GM18858 (cell line): Measurements from ENCODE around the gene PPP2R1B.

Experiments used
- ATAC-seq: cut with Tn5 transposase; IDR thresholded peaks from one replicate; pipeline ENCODE4 v1.9.1; 2021; ENCODE audit not compliant: unreplicated experiment

Gene PPP2R1B

DNA sequence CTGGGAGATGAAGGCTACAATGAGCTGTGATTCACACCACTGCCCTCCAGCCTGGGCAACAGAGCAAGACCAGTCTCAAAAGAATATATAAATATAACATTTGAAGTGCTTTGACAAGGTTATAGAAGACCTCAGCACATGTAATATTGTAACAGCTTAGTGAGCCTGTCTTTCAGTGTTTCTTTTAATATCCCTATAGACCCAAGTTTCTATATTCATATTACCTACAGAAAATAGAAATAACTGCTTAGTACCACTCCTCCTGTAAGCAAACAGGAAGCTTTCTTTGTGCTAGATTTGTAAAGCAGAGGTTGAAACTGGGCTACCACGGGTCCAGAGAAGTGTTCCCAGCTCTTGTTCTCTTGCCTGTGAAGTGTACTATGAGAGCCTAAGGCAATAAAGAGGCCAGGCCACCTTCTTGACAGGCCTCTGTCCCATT lies 68.2 kb downstream of the PPP2R1B start:
- peak; percentile 67 for ATAC-seq

DNA sequence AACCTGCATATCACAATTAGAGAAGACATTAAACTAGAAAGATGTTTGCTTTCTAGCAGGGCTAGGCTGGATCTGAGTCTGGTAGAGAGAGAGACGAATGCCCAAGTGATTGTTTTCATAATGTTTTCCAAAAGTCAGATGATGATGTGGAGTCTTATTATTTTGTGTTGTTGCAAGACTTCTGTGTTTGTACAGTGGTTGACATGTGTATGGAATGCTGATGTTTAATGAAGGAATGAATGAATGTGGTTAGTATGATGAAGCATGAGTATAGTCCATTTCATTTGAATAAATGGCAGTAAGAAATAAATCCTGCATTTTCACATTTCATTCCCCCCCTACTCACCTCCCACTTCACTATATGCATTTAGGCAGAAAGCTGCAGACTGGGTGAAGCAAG lies 69.6 kb downstream of the PPP2R1B start:
- no peak for ATAC-seq

DNA sequence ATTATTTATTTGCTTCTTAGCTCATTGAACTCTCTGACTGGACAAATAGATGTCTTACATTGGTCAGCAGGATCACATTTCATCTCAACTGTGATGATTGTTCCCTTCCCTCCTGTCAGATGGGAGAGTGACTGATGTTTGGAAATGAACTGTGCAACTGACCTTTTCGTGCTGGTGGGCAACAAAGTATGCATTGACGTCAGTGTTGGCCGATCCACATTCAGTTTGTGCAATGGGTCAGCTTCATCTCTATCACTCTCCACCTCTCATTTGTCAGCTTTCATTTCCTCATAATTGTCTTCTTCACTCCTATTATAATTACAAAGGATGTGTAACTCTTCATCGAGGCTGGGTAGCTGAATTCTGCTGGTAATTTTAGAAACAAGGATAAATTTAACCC lies 71.3 kb downstream of the PPP2R1B start:
- ATAC-seq = no peak

DNA sequence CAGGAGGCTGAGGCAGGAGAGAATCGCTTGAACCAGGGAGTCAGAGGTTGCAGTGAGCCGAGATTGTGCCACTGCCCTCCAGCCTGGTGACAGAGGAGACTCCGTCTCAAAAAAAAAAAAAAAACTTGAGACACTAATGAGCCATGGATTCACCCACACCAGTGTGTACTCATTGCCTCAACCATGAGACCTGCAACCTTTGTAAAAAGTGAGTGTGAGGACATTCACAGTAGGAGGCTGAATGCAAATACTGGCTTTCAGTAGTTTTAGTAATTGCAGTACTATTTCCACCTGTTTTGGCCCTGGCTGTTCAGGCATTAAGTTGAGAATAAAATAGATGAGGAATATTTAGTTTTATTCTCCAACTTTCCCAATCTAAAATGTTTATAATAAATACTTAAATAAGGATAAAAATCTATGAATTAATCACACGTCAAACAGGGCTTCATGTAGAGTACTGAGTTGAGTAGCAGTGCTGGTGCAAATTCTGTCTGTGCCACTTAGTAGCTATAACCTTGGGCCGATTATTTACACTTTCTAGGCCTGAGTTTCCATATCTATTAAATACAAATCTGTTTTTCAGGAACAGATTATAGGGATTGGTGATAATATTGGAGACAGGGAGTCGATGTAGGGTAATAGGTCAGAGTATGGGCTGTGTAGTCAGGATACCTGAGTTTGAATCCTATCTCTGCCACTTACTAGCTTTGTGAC lies 72.8 kb downstream of the PPP2R1B start:
- no peak for ATAC-seq

DNA sequence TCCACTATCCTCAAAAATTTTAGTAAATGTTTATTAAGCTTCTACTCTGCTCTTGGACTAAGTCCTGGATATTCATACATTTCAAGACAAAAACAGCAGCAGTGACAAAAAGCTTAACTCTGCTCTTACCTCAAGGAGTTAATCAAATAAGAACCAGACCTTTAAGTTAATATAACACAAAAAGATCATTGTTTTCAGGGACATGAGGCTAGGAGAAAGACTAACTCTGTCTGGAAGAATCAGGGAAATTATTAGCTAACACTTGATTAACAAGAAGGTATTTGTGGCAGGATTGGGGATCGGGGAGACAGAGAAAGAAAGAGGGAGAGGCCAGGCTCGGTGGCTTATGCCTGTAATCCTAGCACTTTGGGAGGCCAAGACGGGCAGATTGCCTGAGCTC lies 74.4 kb downstream of the PPP2R1B start:
- ATAC-seq = no peak

DNA sequence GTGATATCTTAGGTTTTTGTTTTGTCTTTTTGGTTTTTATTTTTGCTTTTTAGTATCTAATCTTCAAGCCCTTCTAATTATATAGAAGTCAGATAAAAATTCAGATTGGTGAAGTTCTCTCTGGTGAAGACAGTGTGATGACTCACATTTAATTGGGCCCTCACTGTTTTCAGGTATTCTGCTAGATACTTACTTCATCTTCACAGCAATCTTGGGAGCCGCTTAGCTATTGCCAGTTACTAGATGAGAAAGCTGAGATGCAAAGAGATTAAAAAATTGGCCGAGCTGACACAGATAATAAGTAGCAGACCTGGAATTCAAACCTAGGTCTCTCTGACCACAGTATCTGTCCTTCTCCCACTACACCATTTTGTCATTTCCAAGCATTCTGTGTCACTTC lies 75.0 kb downstream of the PPP2R1B start:
- no peak for ATAC-seq

DNA sequence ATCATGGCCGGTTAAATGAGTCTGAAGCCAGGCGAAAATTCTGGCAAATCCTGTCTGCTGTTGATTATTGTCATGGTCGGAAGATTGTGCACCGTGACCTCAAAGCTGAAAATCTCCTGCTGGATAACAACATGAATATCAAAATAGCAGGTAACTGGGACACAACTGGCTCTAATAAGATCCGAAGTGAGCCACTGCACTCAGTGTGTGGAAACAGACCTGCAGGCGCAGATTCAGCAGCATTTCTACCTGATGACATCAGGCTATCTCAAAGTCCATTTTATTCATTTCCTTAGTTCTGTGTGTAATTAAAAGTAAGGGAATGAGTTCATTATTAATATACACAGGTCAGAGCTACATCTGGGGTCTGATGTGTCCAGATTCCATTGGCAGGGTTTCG lies 78.2 kb downstream of the PPP2R1B start:
- no peak for ATAC-seq

DNA sequence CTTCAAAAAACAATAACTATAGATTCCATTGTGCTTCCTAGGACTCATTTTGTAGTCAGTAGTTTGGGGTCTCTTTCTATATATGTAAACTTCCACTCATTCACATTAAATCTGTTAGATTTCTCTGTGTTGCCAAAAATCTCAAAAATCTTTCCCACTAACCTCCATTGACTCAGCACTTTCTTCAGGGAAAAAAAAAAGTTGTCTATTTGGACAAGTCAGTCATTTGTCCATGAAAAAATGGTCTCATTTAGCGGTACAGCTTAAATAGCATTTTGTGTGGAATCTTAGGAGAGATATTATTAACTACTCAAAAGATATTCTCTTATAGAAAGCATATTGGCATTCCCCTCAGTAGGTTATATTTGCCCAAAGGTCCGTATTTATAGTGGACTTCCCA lies 81.9 kb downstream of the PPP2R1B start:
- ATAC-seq = no peak

DNA sequence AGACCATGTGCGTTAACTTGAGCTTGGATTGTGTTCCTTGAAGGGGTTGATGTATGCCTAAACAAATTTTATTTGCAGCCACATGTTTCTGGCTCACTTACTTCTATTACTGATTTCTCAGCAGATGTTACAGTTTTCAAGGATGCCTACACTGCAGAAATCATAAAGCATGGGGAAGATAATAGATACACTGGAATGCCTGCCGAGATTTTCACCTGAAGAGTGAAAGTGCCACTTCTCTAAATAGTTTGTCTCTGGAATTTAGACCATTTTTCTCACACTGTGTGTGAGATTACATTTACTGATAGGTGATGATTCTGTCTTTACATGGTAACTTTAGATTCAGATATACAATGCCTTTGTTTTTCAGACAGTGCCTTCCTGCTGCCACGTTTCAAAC lies 82.4 kb downstream of the PPP2R1B start:
- no peak for ATAC-seq

DNA sequence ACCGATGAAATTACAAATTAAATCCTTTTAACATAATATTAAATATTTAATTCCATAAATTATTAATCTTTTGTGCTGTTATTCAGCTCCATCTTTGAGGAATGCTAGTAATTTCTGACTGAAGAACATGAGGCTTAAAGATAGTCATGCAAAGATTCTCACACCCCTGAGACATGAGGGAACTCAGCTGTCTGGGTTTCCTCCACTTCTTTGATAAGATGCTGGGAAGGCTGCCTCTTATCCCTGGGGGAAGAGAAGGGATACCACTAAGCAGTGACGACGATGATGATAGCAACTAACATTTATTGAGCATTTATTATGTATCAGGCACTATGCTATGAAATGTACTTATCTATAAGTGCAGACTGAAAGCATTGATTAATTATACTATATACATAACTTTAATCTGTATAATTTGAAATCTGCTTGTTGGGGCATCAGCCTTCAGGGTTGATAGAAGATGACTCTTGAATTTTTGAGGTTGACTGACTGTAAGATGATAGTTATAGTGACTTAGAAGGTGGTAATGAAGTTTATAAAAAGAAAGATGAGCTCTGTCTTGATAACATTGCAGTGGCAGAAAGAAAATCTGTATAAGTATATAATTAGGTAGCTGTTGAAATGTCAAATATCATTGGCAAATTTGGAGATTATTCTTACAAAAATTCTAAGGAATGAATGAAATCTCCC lies 85.6 kb downstream of the PPP2R1B start:
- no peak for ATAC-seq
